KMS-11 (cell line): ENCODE measurements around the gene ALKBH5.

ENCODE experiments used
- H2AFZ ChIP-seq: fragments of 200-600 bp; sonication (generic); 2 replicates; pipeline ENCODE4 v1.6.1; 2016; ENCODE audit warnings: antibody characterized with exemption, mixed run types, low read depth
- H3K27ac ChIP-seq: fragments of 200-600 bp; sonication (generic); 2 replicates; pipeline ENCODE4 v1.6.1; 2016; ENCODE audit warnings: mild to moderate bottlenecking, mixed run types
- H3K27me3 ChIP-seq: fragments of 200-600 bp; sonication (generic); 2 replicates; pipeline ENCODE4 v1.6.1; 2017; ENCODE audit warnings: mild to moderate bottlenecking, low read depth, mixed run types, moderate library complexity; ENCODE audit not compliant: insufficient read depth
- H3K36me3 ChIP-seq: fragments of 200-600 bp; sonication (generic); 2 replicates; pipeline ENCODE4 v1.6.1; 2017; ENCODE audit warnings: mild to moderate bottlenecking, mixed run types; ENCODE audit not compliant: insufficient read depth
- H3K4me1 ChIP-seq: fragments of 200-600 bp; sonication (generic); 2 replicates; pipeline ENCODE4 v1.6.1; 2016; ENCODE audit warnings: mild to moderate bottlenecking, low read depth, mixed run types; ENCODE audit not compliant: poor library complexity, severe bottlenecking
- H3K4me2 ChIP-seq: fragments of 200-600 bp; sonication (generic); 2 replicates; pipeline ENCODE4 v1.7.0; 2016; ENCODE audit warnings: mild to moderate bottlenecking, mixed run types
- H3K4me3 ChIP-seq: fragments of 200-600 bp; sonication (generic); IDR thresholded peaks from 2 replicates; pipeline ENCODE4 v1.6.1; 2017; ENCODE audit warnings: low read depth, low read length, mixed read lengths; ENCODE audit not compliant: insufficient read depth
- H3K79me2 ChIP-seq: fragments of 200-600 bp; sonication (generic); 2 replicates; pipeline ENCODE4 v1.6.1; 2016; ENCODE audit warnings: low read depth, mixed run types; ENCODE audit not compliant: insufficient read depth
- H3K9ac ChIP-seq: fragments of 200-600 bp; sonication (generic); 2 replicates; pipeline ENCODE4 v1.6.1; 2016; ENCODE audit warnings: mild to moderate bottlenecking, mixed run types
- H4K20me1 ChIP-seq: fragments of 200-600 bp; sonication (generic); 2 replicates; pipeline ENCODE4 v1.6.1; 2016; ENCODE audit warnings: mild to moderate bottlenecking, mixed run types; ENCODE audit not compliant: insufficient read depth
- TF ChIP-seq, protein P1 (sequence below): fragments of 200-600 bp; sonication (generic); conservative IDR thresholded peaks from 2 replicates; pipeline ENCODE4 v1.6.1; 2017; ENCODE audit warnings: low read depth, mild to moderate bottlenecking, antibody characterized with exemption, low read length, moderate library complexity, mixed read lengths

The ALKBH5 gene

DNA sequence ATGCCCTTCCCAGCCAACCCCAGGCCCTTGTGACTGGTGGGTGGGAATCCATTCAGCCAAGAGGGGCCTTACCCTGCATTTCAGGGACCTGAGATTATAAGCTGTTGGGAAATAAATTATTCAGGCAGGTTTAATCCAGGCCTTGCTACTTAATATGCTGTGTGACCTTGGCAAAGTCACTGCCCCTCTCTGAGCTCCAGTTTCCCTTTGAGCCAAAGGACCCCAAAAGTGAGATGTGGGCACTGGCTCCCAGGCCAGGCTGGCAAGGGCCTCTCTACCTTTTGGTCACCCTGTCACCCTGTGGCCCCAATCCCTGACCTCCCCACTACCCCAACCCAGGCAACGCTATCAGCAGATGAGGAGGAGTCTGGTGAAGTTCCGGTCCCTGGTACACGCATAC, 41.2 kb upstream of the ALKBH5 start:
- Histone ChIP-seq H3K4me3 (no peak overlapping the region), H3K4me2 (no peak overlapping the region), H3K27ac (no peak overlapping the region), H2AFZ (no peak overlapping the region), H4K20me1 (no peaks in the 10 kb centered on the region), H3K27me3 (no peaks in the 10 kb centered on the region), H3K36me3 (no peaks in the 10 kb centered on the region), H3K9ac (no peak overlapping the region), H3K79me2 (no peaks in the 10 kb centered on the region), H3K4me1 (no peaks in the 10 kb centered on the region)
- TF ChIP-seq, protein P1, sequence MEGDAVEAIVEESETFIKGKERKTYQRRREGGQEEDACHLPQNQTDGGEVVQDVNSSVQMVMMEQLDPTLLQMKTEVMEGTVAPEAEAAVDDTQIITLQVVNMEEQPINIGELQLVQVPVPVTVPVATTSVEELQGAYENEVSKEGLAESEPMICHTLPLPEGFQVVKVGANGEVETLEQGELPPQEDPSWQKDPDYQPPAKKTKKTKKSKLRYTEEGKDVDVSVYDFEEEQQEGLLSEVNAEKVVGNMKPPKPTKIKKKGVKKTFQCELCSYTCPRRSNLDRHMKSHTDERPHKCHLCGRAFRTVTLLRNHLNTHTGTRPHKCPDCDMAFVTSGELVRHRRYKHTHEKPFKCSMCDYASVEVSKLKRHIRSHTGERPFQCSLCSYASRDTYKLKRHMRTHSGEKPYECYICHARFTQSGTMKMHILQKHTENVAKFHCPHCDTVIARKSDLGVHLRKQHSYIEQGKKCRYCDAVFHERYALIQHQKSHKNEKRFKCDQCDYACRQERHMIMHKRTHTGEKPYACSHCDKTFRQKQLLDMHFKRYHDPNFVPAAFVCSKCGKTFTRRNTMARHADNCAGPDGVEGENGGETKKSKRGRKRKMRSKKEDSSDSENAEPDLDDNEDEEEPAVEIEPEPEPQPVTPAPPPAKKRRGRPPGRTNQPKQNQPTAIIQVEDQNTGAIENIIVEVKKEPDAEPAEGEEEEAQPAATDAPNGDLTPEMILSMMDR: no peak

DNA sequence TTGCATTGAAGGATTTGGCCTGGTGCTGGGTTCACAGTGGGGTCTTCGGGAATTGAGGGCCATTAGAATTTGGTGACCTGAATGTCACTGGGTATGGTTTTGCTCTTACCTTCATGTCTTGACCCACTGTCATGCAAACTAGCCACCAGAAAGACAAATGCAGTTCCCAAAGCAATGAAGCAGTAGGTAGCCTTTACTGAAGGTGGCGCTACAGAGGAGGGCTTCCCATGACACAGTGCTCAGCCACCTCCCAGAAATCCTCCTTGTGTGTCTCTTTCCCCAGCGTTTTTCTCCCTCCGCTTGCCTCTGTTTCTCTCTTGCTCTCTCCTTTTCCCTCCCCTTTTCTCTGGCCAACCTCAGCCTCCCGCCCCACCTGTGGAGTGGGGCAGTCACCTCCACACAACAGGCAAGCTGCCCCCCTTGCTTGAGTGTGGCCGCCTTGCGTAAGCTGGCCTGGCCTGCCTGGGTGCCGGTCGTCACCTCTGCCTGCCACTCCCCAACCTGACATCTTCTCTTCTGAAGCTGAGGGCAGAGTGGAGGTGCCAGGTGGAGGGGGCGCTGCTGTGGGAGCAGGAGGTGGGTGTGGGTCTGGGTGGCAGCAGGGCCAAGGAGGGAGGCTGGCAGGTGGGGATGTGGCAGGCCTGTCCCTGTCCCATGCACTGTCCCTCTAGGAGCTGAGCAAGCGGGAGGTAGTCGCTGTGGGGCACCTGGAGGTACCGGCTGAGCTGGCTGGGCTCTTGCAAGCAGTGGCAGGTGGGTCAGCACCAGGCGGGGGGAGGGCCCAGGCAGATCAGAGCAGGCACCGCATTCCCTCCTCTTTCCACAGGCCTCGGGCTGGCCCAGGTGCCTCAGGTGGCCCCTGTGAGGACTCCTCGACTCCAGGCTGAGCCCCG, 40.3 kb upstream of the ALKBH5 start:
- Histone ChIP-seq H4K20me1 (no peaks in the 10 kb centered on the region), H3K79me2 (no peaks in the 10 kb centered on the region), H2AFZ (no peak overlapping the region), H3K27ac (no peak overlapping the region), H3K4me3 (no peak overlapping the region), H3K27me3 (no peaks in the 10 kb centered on the region), H3K4me1 (no peaks in the 10 kb centered on the region), H3K36me3 (no peaks in the 10 kb centered on the region), H3K4me2 (no peak overlapping the region), H3K9ac (no peak overlapping the region)
- TF ChIP-seq, protein P1: peak; percentile 38; the same call in 1 of the 2 replicates

DNA sequence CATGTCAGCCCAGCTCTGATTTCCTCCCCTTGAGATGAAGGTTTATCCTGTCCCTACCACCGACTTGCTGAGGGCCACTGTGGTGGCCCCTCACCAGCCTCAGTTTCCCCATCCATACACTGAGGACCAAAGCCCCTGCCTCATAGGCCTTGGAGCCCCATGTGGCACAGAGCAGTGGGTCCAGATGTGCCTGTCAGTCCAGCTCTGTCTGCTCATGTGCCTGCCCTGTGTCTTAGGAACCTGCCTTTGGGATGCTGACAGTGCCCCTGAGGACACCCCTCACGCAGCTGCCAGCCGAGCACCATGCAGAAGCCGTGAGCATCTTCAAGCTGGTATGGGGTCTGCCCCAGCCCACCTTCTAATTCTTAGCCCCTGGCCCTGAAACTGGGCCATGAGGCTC, 39.4 kb upstream of the ALKBH5 start:
- Histone ChIP-seq H3K79me2 (no peaks in the 10 kb centered on the region), H3K27me3 (no peaks in the 10 kb centered on the region), H3K36me3 (no peaks in the 10 kb centered on the region), H4K20me1 (no peaks in the 10 kb centered on the region), H2AFZ (no peak overlapping the region), H3K4me2 (no peak overlapping the region), H3K9ac (no peak overlapping the region), H3K4me1 (no peaks in the 10 kb centered on the region), H3K27ac (no peak overlapping the region), H3K4me3 (no peak overlapping the region)
- TF ChIP-seq, protein P1: no peak

DNA sequence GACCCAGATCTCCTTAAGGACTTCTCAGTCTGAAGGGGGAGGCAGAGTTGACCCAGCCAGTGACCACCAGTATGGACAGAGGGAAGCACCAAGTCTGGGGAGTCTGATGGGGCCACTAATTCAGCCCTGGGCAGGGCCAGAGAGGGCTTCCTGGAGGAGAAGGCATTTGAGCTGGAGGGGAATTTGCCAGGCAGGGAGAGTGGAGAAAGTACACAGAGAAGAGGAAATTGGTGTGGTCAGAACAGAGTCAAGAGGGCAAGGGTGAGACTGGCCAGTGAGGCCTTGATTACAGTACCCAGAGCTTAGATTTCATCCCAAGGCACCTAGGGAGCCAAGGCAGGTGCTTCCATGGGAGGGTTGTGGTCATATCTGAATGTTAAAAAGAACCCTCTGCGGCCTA, 38.8 kb upstream of the ALKBH5 start:
- TF ChIP-seq, protein P1: no peak
- Histone ChIP-seq H3K27ac (no peak overlapping the region), H3K9ac (no peak overlapping the region), H4K20me1 (no peaks in the 10 kb centered on the region), H3K4me3 (no peak overlapping the region), H2AFZ (no peak overlapping the region), H3K4me2 (no peak overlapping the region), H3K36me3 (no peaks in the 10 kb centered on the region), H3K4me1 (no peaks in the 10 kb centered on the region), H3K79me2 (no peaks in the 10 kb centered on the region), H3K27me3 (no peaks in the 10 kb centered on the region)
